H1 (cell line): ENCODE data around the gene AGBL1. TPM values are rescaled to one million over a fixed set of nuclear protein-coding genes. Genes with fewer than 3 reads are reported as not detected.

Source experiments
- CTCF ChIA-PET: fragments of 300-600 bp; sonication (Branson Sonifier 250); formaldehyde crosslinking; loops from one replicate; lab custom pipeline; 2021; ENCODE audit not compliant: partially characterized antibody; lab: Charles Lee
- POLR2A ChIA-PET: fragments of 300-600 bp; sonication (Branson Sonifier 250); formaldehyde crosslinking; loops from one replicate; lab custom pipeline; 2021; ENCODE audit warnings: inconsistent platforms; ENCODE audit not compliant: partially characterized antibody; lab: Charles Lee
- DNase-seq, 2 experiments: peaks; one replicate each; pipeline versions ENCODE4 v3.0.0 to v3.0.0-alpha.2; 2010 to 2022; ENCODE audit warnings: low spot score in 2 of 2, low read depth in 1 of 2, mixed read lengths in 1 of 2
- FAIRE-seq: peaks from 2 replicates; lab custom pipeline; 2011; peaks lifted over from hg19 to GRCh38; lab: Jason Lieb, UNC
- H2AFZ ChIP-seq: 2 replicates; pipeline ENCODE4 v1.8.1; 2012; ENCODE audit warnings: low read length, inconsistent platforms
- H2AK5ac ChIP-seq: 2 replicates; pipeline ENCODE4 v1.6.1; 2013; ENCODE audit warnings: low read depth, low read length
- H2BK120ac ChIP-seq: replicated peaks from 2 replicates; pipeline ENCODE3; 2013; ENCODE audit warnings: low read depth, low read length, inconsistent platforms
- H2BK12ac ChIP-seq: 2 replicates; pipeline ENCODE4 v1.6.1; 2013; ENCODE audit warnings: low read depth, low read length
- H2BK15ac ChIP-seq: 2 replicates; pipeline ENCODE4 v1.6.1; 2013; ENCODE audit warnings: low read length
- H2BK20ac ChIP-seq: 2 replicates; pipeline ENCODE4 v1.6.1; 2013; ENCODE audit warnings: low read length
- H2BK5ac ChIP-seq: 2 replicates; pipeline ENCODE4 v1.6.1; 2013; ENCODE audit warnings: low read depth, low read length
- H3K14ac ChIP-seq: 2 replicates; pipeline ENCODE4 v1.6.1; 2013; ENCODE audit warnings: inconsistent platforms; ENCODE audit not compliant: insufficient read length
- H3K18ac ChIP-seq: 2 replicates; pipeline ENCODE4 v1.6.1; 2013; ENCODE audit warnings: low read length; ENCODE audit errors: extremely low read depth
- H3K23ac ChIP-seq: 2 replicates; pipeline ENCODE4 v1.6.1; 2013; ENCODE audit warnings: inconsistent platforms; ENCODE audit not compliant: insufficient read length
- H3K23me2 ChIP-seq: 2 replicates; pipeline ENCODE4 v1.6.1; 2013; ENCODE audit warnings: low read depth, low read length
- H3K27ac ChIP-seq: 2 replicates; pipeline ENCODE4 v1.6.1; 2011; ENCODE audit warnings: low read depth, low read length, inconsistent platforms
- H3K27me3 ChIP-seq, 4 experiments: replicated peaks in 1 of 4; 1 replicate in 1 of 4; 2 replicates in 3 of 4; pipeline versions ENCODE4 v1.6.1 to v1.8.1; 2011 to 2013; ENCODE audit warnings: low read length in 3 of 4, mild to moderate bottlenecking in 3 of 4, inconsistent platforms in 2 of 4, mixed read lengths in 2 of 4, moderate library complexity in 1 of 4; ENCODE audit not compliant: control insufficient read depth in 3 of 4, insufficient read depth in 3 of 4; ENCODE audit errors: extremely low read depth in 1 of 4
- H3K36me3 ChIP-seq, 4 experiments: 2 replicates each; pipeline versions ENCODE4 v1.6.1 to v1.8.1; 2011 to 2013; ENCODE audit warnings: mild to moderate bottlenecking in 4 of 4, low read length in 3 of 4, moderate library complexity in 2 of 4, control low read depth in 1 of 4, inconsistent platforms in 1 of 4; ENCODE audit not compliant: insufficient read depth in 4 of 4, control insufficient read depth in 2 of 4
- H3K4ac ChIP-seq: replicated peaks from 2 replicates; pipeline ENCODE3; 2013; ENCODE audit warnings: low read length, low read depth, mixed read lengths, inconsistent platforms; ENCODE audit not compliant: insufficient read length
- H3K4me1 ChIP-seq, 4 experiments: replicated peaks in 1 of 4; 1 replicate in 1 of 4; 2 replicates in 3 of 4; pipeline versions ENCODE4 v1.6.1 to v1.8.1; 2011 to 2013; ENCODE audit warnings: low read length in 3 of 4, inconsistent platforms in 2 of 4, mixed read lengths in 1 of 4; ENCODE audit not compliant: insufficient read depth in 4 of 4, control insufficient read depth in 3 of 4
- H3K4me2 ChIP-seq, 2 experiments: 2 replicates each; pipeline versions ENCODE4 v1.6.1 to v1.8.1; 2011 to 2013; ENCODE audit warnings: low read depth in 2 of 2, low read length in 2 of 2, control low read depth in 1 of 2, inconsistent platforms in 1 of 2, mild to moderate bottlenecking in 1 of 2; ENCODE audit not compliant: insufficient read depth in 1 of 2
- H3K4me3 ChIP-seq, 4 experiments: fragments of 200-600, 300-600 bp in 1 of 4; sonication (generic), shearing (Covaris generic), sonication (Bioruptor Twin) in 1 of 4; 2 replicates each; pipeline versions ENCODE4 v1.5.1 to v1.8.1; 2011 to 2016; ENCODE audit warnings: low read length in 4 of 4, low read depth in 3 of 4, control low read depth in 2 of 4, inconsistent platforms in 2 of 4, mild to moderate bottlenecking in 2 of 4, mixed read lengths in 1 of 4, moderate library complexity in 1 of 4; ENCODE audit not compliant: insufficient read depth in 2 of 4; ENCODE audit errors: extremely low read depth in 1 of 4
- H3K56ac ChIP-seq: replicated peaks from 2 replicates; pipeline ENCODE3; 2013; ENCODE audit warnings: low read depth, mild to moderate bottlenecking, mixed read lengths, low read length, inconsistent platforms; ENCODE audit not compliant: insufficient read length
- H3K79me1 ChIP-seq: 2 replicates; pipeline ENCODE4 v1.6.1; 2013; ENCODE audit warnings: low read depth, low read length, control low read depth
- H3K79me2 ChIP-seq, 2 experiments: 2 replicates each; pipeline versions ENCODE4 v1.6.1 to v1.8.1; 2012 to 2013; ENCODE audit warnings: low read length in 2 of 2, mild to moderate bottlenecking in 2 of 2, inconsistent platforms in 1 of 2; ENCODE audit not compliant: insufficient read depth in 2 of 2, control insufficient read depth in 1 of 2
- H3K9ac ChIP-seq, 4 experiments: replicated peaks in 1 of 4; 1 replicate in 1 of 4; 2 replicates in 3 of 4; pipeline versions ENCODE4 v1.6.1 to v1.8.1; 2011 to 2013; ENCODE audit warnings: low read depth in 3 of 4, low read length in 3 of 4, control low read depth in 2 of 4, mild to moderate bottlenecking in 2 of 4, moderate library complexity in 2 of 4, inconsistent platforms in 1 of 4; ENCODE audit errors: extremely low read depth in 1 of 4
- H3K9me3 ChIP-seq, 2 experiments: 2 replicates each; pipeline versions ENCODE4 v1.6.1 to v1.8.1; 2012 to 2013; ENCODE audit warnings: mild to moderate bottlenecking in 2 of 2, moderate library complexity in 2 of 2, control low read depth in 1 of 2, inconsistent platforms in 1 of 2, low read depth in 1 of 2, low read length in 1 of 2, mixed read lengths in 1 of 2; ENCODE audit not compliant: insufficient read depth in 2 of 2
- H4K20me1 ChIP-seq, 2 experiments: replicated peaks in 1 of 2; 2 replicates each; pipeline versions ENCODE3 to v1.8.1; 2011 to 2013; ENCODE audit warnings: inconsistent platforms in 2 of 2, low read length in 2 of 2, mild to moderate bottlenecking in 1 of 2; ENCODE audit not compliant: insufficient read depth in 2 of 2, control insufficient read depth in 1 of 2
- H4K5ac ChIP-seq: 2 replicates; pipeline ENCODE4 v1.6.1; 2013; ENCODE audit warnings: low read length, low read depth, mixed read lengths, inconsistent platforms; ENCODE audit not compliant: insufficient read length
- H4K8ac ChIP-seq: 2 replicates; pipeline ENCODE4 v1.8.0; 2013; ENCODE audit warnings: mild to moderate bottlenecking, moderate library complexity, low read length, inconsistent platforms; ENCODE audit not compliant: insufficient read depth; ENCODE audit errors: extremely low read depth
- H4K91ac ChIP-seq: replicated peaks from 2 replicates; pipeline ENCODE3; 2013; ENCODE audit warnings: low read length, mixed read lengths, inconsistent platforms; ENCODE audit not compliant: insufficient read length
- POLR2A ChIP-seq, 2 experiments: IDR thresholded peaks; 1 replicate in 1 of 2; 2 replicates in 1 of 2; pipeline ENCODE4 v1.6.1; 2011; ENCODE audit warnings: low read depth in 2 of 2, low read length in 2 of 2, mild to moderate bottlenecking in 2 of 2; ENCODE audit errors: control extremely low read depth in 1 of 2
- RAD21 ChIP-seq, 2 experiments: IDR thresholded peaks in 1 of 2; conservative IDR thresholded peaks in 1 of 2; 2 replicates each; pipeline ENCODE4 v1.6.1; 2011; ENCODE audit warnings: low read depth in 2 of 2, low read length in 2 of 2, improper control_type of control experiment in 1 of 2, inconsistent platforms in 1 of 2, mild to moderate bottlenecking in 1 of 2, moderate library complexity in 1 of 2
- SP2 ChIP-seq: IDR thresholded peaks from 2 replicates; pipeline ENCODE4 v1.6.1; 2012; ENCODE audit warnings: mild to moderate bottlenecking, low read length, inconsistent platforms
- SRF ChIP-seq: IDR thresholded peaks from 2 replicates; pipeline ENCODE4 v1.6.1; 2011; ENCODE audit warnings: mild to moderate bottlenecking, low read depth, low read length, moderate library complexity
- WGBS, 2 experiments: shearing (Covaris generic) in 1 of 2; methylation state at CpG; one replicate each; pipeline versions ENCODE4 v1.1.6 to v1.1.7; 2013 to 2015; ENCODE audit warnings: low lambda C conversion rate in 2 of 2, mixed read lengths in 2 of 2, inconsistent platforms in 1 of 2, low coverage in 1 of 2, missing lambda C conversion rate in 1 of 2; ENCODE audit not compliant: insufficient replicate concordance in 2 of 2, insufficient coverage in 1 of 2, insufficient read length in 1 of 2; ENCODE audit errors: extremely low coverage in 1 of 2, missing lambda C conversion rate in 1 of 2; 5-methylcytosine and 5-hydroxymethylcytosine counted together
- polyA plus RNA-seq, 7 experiments: library from polyadenylated mRNA; depleted of rRNA in 3 of 7; stranded (reverse) in 5 of 7; unstranded in 2 of 7; fragments of >200 nt in 5 of 7; fragments of 200-250 nt in 2 of 7; gene quantifications; 1 replicate in 5 of 7; 2 replicates in 1 of 7; 4 replicates in 1 of 7; pipeline versions ENCODE4 v1.2.1 to v1.2.3, GENCODE V29; 2011 to 2013; ENCODE audit warnings: missing spikeins in 2 of 7, mixed read lengths in 2 of 7
- total RNA-seq: library from RNA; stranded (reverse); fragmentation: NEBNext Ultra II Directional; extraction: Animal tissue kit (Norgen Biotek cat#: 25700); gene quantifications from 2 replicates; pipeline ENCODE4 v1.2.1, GENCODE V29; 2021

The AGBL1 gene
- total and polyA plus RNA-seq, 2 of the 8 experiments (the other 6 are each of a cell fraction or from before 2014, with no cell fraction given): not detected

DNA sequence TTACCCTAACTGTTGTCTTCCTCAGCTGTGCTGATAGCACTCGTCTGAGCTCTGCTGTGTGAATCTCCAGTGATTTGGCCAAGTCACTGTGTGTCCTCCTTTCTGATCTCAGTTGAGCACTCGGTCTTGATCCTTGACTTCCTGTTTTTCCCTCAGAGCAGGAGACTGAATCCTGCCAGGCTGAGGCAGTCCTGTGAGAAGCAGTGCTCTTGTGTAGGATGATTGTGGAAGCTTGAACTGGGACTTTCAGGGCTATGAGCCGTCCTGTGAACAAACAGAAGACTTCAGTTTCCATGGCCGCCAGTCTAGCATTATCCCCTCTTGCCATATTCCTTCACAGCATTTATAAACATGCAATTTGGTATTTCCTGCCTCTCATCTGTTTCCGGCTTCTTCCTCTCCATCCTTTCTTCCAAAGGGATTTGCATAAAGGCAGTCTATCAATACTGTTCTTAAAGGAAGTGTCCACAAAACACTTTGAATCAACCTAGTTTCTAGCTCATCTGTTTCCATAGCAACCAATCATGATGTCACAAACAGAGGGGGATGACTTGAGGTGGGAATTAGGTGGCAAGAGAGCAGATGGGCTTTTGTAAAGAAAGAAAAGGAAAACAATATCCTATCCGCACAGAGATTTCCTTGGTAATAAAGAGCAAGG lies 237.2 kb downstream of the AGBL1 start:
- no peaks in the 10 kb centered on the region for H4K20me1 ChIP-seq
- no peak overlapping the region for H3K18ac ChIP-seq
- H3K27ac ChIP-seq: no peak overlapping the region
- no peak overlapping the region for H3K4me3 ChIP-seq
- no peak overlapping the region for H4K5ac ChIP-seq
- H2AFZ ChIP-seq: peak overlapping the region; percentile 89
- no peaks in the 10 kb centered on the region for H3K27me3 ChIP-seq
- peak overlapping the region; percentile 62; the same call in 1 of the 2 replicates for H2BK12ac ChIP-seq
- H3K4ac ChIP-seq: no peak overlapping the region
- TF ChIP-seq RAD21 (IDR thresholded peaks at IDR 0.05 in 1 of 2, conservative IDR thresholded peaks at IDR 0.05 in 1 of 2; ENCODE audit: low read depth in 2 of 2, low read length in 2 of 2) (no peak), POLR2A (IDR thresholded peaks at IDR 0.05; ENCODE audit: control extremely low read depth in 1 of 2, low read depth in 2 of 2, low read length in 2 of 2) (no peak), SRF (no peak), SP2 (no peak)
- peak overlapping the region; percentile 40; the same call in 1 of the 2 replicates for H4K8ac ChIP-seq
- no peak overlapping the region for H3K14ac ChIP-seq
- FAIRE-seq (no peak), DNase-seq (no peak)
- no peak overlapping the region for H3K23ac ChIP-seq
- H3K79me1 ChIP-seq: no peaks in the 10 kb centered on the region
- no peaks in the 10 kb centered on the region for H3K36me3 ChIP-seq
- H3K56ac ChIP-seq: no peak overlapping the region
- H3K9ac ChIP-seq: no peak overlapping the region
- CTCF ChIA-PET: interaction anchor here (0.6 to 1.4 kb wide), 4 partner anchors 17 to 426 kb away, joined by 3 to 4 read pairs (median 3); no protein-coding TSS in a partner anchor
- no peak overlapping the region for H2BK120ac ChIP-seq
- H2BK15ac ChIP-seq: no peak overlapping the region
- no peaks in the 10 kb centered on the region; a peak in 1 of 4 replicates for H3K9me3 ChIP-seq
- H3K23me2 ChIP-seq: no peaks in the 10 kb centered on the region; the same call in 1 of the 2 replicates
- no peak overlapping the region; the same call in 1 of the 2 replicates for H2BK5ac ChIP-seq
- no peaks in the 10 kb centered on the region for H3K79me2 ChIP-seq
- POLR2A ChIA-PET: no interaction called here
- H3K4me1 ChIP-seq: no peaks in the 10 kb centered on the region
- H2AK5ac ChIP-seq: no peak overlapping the region
- H4K91ac ChIP-seq: no peak overlapping the region
- no peak overlapping the region for H3K4me2 ChIP-seq
- H2BK20ac ChIP-seq: no peak overlapping the region
- WGBS, 2 experiments: 95% methylated on average over 6 of the region's 6 CpGs; no CpG with 5 or more reads in 1 of the 2 experiments
